Chondrocyte (in vitro differentiated cells): ENCODE measurements around the gene MYO18B. TPM values are rescaled to one million over a fixed set of nuclear protein-coding genes. Genes with fewer than 3 reads are reported as not detected.

Experiments used
- DNase-seq: peaks from one replicate; pipeline ENCODE4 v3.0.0; 2021; ENCODE audit warnings: mixed read lengths, low spot score
- H3K27ac Mint-ChIP-seq: one replicate; pipeline ENCODE4 v1.8.0; 2021; ENCODE audit warnings: mild to moderate bottlenecking, moderate library complexity, mixed read lengths; ENCODE audit not compliant: unreplicated experiment
- H3K27me3 Mint-ChIP-seq: 2 replicates; pipeline ENCODE4 v1.8.0; 2021; ENCODE audit warnings: low read depth, mixed read lengths
- H3K36me3 Mint-ChIP-seq: 2 replicates; pipeline ENCODE4 v1.8.0; 2021; ENCODE audit warnings: low read depth, mixed read lengths
- H3K4me1 Mint-ChIP-seq: 2 replicates; pipeline ENCODE4 v1.8.0; 2021; ENCODE audit warnings: low read depth, mild to moderate bottlenecking, mixed read lengths
- H3K4me3 Mint-ChIP-seq: one replicate; pipeline ENCODE4 v1.8.0; 2021; ENCODE audit warnings: mild to moderate bottlenecking, moderate library complexity, mixed read lengths; ENCODE audit not compliant: unreplicated experiment
- H3K9me3 Mint-ChIP-seq: 2 replicates; pipeline ENCODE4 v1.8.0; 2021; ENCODE audit warnings: low read depth, mixed read lengths
- CTCF ChIP-seq: fragments of 200-600 bp; sonication (generic); IDR thresholded peaks from 2 replicates; pipeline ENCODE4 v1.5.0; 2021; ENCODE audit warnings: antibody characterized with exemption, mild to moderate bottlenecking, moderate library complexity
- total RNA-seq: library from RNA; stranded (reverse); gene quantifications from 3 replicates; pipeline ENCODE4 v1.2.1, GENCODE V29; 2021

Gene MYO18B
- total RNA-seq, 1 donor from 2014 or later, result 0.20 TPM

DNA sequence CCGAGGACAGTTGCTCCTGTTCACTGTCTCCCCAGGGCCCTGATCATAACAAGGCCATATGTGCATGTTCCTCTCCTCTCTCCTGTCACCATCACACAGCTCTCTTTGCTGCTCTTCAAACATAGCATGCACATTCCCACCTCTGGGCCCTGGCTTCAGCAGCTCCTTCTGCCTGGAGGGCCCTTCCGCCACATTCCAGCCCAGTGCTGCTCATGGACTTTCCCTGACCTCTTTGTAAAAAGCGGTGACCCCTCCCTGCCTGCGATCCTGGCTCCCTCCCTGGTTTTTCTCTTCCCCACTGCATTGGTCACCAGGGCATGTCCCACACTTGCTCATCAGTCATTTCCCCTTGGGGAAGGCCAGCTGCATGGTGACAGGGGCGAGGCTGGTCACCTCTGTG, 98.2 kb downstream of the MYO18B start:
- no peak for TF ChIP-seq CTCF
- H3K9me3 Mint-ChIP-seq, result no peaks in the 10 kb centered on the region
- no peak for DNase-seq
- no peaks in the 10 kb centered on the region for H3K4me1 Mint-ChIP-seq
- no peak overlapping the region for H3K4me3 Mint-ChIP-seq
- H3K27ac Mint-ChIP-seq, result no peak overlapping the region
- H3K36me3 Mint-ChIP-seq, result no peaks in the 10 kb centered on the region
- peaks cover 32% of the 10 kb centered on the region for H3K27me3 Mint-ChIP-seq

DNA sequence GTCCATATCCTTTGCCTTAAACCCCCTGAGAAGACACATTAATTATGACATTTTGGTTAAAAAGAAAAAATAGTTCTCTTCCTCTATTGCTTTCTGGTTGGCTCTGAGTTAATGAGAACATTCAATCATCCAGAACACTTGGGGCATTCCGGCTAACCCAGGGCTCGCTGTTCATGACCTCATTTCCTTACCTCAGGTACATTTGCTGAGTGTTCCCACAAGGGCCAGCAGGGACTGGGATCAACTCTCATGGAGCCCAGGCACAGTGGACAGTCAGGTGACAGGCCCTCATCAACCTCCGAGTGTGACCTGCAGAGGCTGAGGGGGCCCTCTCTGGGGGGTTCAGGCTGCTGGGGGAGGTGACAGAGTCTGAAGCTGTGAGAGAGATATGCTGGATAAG, 98.9 kb downstream of the MYO18B start:
- no peak for DNase-seq
- H3K9me3 Mint-ChIP-seq, result no peaks in the 10 kb centered on the region
- H3K36me3 Mint-ChIP-seq, result no peaks in the 10 kb centered on the region
- no peak for TF ChIP-seq CTCF
- no peak overlapping the region for H3K27ac Mint-ChIP-seq
- H3K4me1 Mint-ChIP-seq, result no peaks in the 10 kb centered on the region
- no peak overlapping the region for H3K4me3 Mint-ChIP-seq
- H3K27me3 Mint-ChIP-seq, result peaks cover 30% of the 10 kb centered on the region

DNA sequence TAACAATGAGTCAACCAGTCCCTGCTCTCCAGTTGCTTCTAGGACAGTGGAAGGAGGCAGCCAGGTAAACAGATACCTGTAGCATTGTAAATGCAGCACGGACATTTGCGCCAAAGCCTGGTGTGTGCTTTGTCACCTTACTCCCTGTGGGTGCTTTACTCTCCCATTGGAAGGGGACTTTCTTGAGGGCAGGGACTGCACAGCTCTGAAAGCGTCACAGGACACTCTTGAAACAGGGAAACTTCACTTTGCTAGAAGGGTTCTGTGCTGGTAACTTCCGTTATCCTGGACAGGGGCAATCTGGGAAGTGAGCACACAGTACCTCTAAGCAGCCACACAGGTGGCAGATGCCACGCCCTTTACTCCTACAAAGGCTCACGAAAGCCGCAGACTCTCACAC, 99.8 kb downstream of the MYO18B start:
- DNase-seq, result no peak
- peaks cover 27% of the 10 kb centered on the region for H3K27me3 Mint-ChIP-seq
- no peaks in the 10 kb centered on the region for H3K9me3 Mint-ChIP-seq
- H3K4me1 Mint-ChIP-seq, result no peaks in the 10 kb centered on the region
- H3K4me3 Mint-ChIP-seq, result no peak overlapping the region
- H3K36me3 Mint-ChIP-seq, result no peaks in the 10 kb centered on the region
- H3K27ac Mint-ChIP-seq, result no peak overlapping the region
- no peak for TF ChIP-seq CTCF

DNA sequence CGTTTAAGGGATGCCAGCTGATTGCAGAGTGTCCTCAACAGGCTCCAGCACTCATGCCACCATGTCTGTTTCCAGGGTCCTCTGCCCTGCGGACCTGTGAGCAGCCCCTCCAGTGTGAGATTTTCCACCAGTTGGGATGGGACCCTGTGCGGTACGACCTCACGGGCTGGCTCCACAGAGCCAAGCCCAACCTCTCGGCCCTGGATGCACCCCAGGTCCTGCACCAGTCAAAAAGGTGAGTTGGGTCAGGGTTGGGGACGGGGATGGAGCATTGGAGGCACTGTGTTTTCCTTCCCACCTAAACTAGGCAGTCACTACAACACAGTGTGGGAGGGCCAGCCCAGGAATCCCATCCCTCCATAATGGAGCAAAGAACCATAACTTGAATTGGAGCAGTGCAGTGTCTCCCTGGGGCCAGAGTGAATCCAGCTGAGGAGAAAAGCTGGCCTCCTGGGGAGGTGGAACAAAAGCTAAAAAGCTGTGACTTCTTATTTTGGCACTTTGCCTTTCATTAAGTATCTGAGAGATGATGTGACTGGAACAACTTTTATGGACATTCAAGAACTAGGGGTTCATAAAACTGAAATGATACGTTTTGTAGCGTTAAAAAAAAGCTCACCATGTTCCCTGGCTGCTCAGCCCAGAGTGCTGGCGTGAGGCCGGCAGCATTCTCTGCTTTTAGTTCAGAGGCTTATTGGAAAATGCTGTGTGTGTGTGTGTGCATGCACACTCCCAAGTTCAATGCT, 101.8 kb downstream of the MYO18B start:
- H3K27me3 Mint-ChIP-seq, result peaks cover 25% of the 10 kb centered on the region
- H3K27ac Mint-ChIP-seq, result no peak overlapping the region
- H3K9me3 Mint-ChIP-seq, result no peaks in the 10 kb centered on the region
- no peaks in the 10 kb centered on the region for H3K4me1 Mint-ChIP-seq
- H3K4me3 Mint-ChIP-seq, result no peak overlapping the region
- no peak for TF ChIP-seq CTCF
- no peaks in the 10 kb centered on the region for H3K36me3 Mint-ChIP-seq
- no peak for DNase-seq

DNA sequence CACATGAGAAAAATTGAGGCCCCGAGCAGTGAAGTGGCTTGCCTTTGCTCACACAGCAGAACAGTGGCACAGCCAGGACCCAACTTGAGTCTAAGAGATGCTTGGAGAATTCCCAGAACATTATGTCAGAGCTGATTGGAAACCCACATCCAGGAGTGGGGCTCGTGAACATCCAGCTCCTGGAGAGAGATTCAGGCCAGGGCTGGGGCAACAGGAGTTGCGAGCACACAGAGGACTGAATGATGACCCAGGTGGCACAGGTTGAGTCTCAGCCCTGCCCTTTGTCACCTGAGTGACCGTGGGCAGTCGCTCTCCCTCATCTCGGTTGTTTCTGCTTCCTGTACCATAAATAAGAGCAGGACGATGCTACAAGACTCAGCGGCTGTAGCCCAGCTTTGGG, 102.6 kb downstream of the MYO18B start:
- Mint-ChIP-seq H3K9me3 (no peaks in the 10 kb centered on the region), H3K4me1 (no peaks in the 10 kb centered on the region), H3K27ac (no peak overlapping the region), H3K36me3 (no peaks in the 10 kb centered on the region), H3K4me3 (no peak overlapping the region), H3K27me3 (peaks cover 25% of the 10 kb centered on the region)
- no peak for DNase-seq
- no peak for TF ChIP-seq CTCF
